ENCODE results near the gene PMIS2.
"Not testable (repeated sequence)": the region's sequence is repeated elsewhere in the genome, so short reads cannot be mapped to it uniquely, and the experiment has no call there.

Gene PMIS2

DNA sequence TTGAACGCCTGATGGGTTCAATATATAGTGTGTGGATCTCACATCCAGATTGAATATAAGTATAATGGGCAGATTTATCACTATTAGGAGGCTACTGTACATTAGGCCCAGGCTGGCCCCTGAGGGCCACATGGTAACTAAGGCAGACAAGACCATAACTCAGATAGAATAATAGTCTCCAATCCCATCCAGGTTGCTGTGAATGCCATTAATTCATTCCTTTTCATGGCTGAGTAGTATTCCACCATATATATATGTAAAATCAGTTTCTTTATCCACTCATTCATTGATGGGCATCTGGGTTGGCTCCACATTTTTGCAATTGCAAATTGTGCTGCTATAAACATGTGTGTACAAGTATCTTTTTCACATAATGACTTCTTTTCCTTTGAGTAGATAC is 8.1 kb upstream of the PMIS2 start:
- TF ChIP-seq SPI1 (IDR thresholded peaks at IDR 0.05; ENCODE audit: low read depth, low read length) (no peak), POU2F2 (IDR thresholded peaks at IDR 0.05; ENCODE audit: low read depth, low read length) (no peak), TAF1 (IDR thresholded peaks at IDR 0.05; ENCODE audit: low read depth, low read length) (no peak), POLR2AphosphoS5 (IDR thresholded peaks at IDR 0.05; ENCODE audit: low read depth, low read length) (no peak), PAX5 (IDR thresholded peaks at IDR 0.05; ENCODE audit: insufficient read depth, low read length, severe bottlenecking) (no peak), POLR2A (IDR thresholded peaks at IDR 0.05; ENCODE audit: low read depth, low read length) (no peak)
- FAIRE-seq (no peak), DNase-seq (ENCODE audit: insufficient read length, low spot score) (no peak)

GRCh38 chr19:35578707-35579106 is 7.3 kb upstream of the PMIS2 start:
- FAIRE-seq: no peak
- no peak for TF ChIP-seq TAF1 (IDR thresholded peaks at IDR 0.05; ENCODE audit: low read depth, low read length)
- no peak for TF ChIP-seq POLR2AphosphoS5 (IDR thresholded peaks at IDR 0.05; ENCODE audit: low read depth, low read length)
- no peak for TF ChIP-seq SPI1 (IDR thresholded peaks at IDR 0.05; ENCODE audit: low read depth, low read length)
- no peak for TF ChIP-seq POU2F2 (IDR thresholded peaks at IDR 0.05; ENCODE audit: low read depth, low read length)
- no peak for TF ChIP-seq POLR2A (IDR thresholded peaks at IDR 0.05; ENCODE audit: low read depth, low read length)
- no peak for TF ChIP-seq PAX5 (IDR thresholded peaks at IDR 0.05; ENCODE audit: insufficient read depth, low read length, severe bottlenecking)
- no peak for DNase-seq (ENCODE audit: insufficient read length, low spot score)

- DNase-seq (ENCODE audit: insufficient read length, low spot score) (no peak), FAIRE-seq (no peak)
- no peak for TF ChIP-seq POLR2A (IDR thresholded peaks at IDR 0.05; ENCODE audit: low read depth, low read length)
- TF ChIP-seq TAF1 (IDR thresholded peaks at IDR 0.05; ENCODE audit: low read depth, low read length): no peak
- TF ChIP-seq POU2F2 (IDR thresholded peaks at IDR 0.05; ENCODE audit: low read depth, low read length): no peak
- no peak for TF ChIP-seq PAX5 (IDR thresholded peaks at IDR 0.05; ENCODE audit: insufficient read depth, low read length, severe bottlenecking)
Observed at GRCh38 chr19:35582760-35583159, 3.2 kb upstream of the PMIS2 start.

DNA sequence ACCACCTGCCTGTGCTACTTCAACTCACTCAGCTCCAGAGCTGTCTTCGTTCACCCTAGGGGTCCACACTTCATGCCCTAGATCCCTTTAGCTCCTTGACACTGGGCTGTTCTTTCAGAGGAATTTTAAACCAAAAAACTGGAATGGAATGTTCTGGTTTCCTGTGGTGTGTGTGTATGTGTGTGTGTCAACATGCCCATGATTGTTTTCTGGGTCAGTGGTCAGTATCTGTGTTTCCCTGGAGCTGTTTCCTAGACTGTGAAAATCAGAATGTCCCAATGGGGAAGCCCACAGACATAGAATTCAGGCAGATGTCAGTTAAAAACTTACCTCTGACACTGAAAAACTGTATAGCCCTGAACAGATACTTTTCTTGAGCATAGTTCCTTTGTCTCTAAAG is 1.3 kb downstream of the PMIS2 start:
- FAIRE-seq: no peak
- no peak for DNase-seq (ENCODE audit: insufficient read length, low spot score)
- TF ChIP-seq POU2F2 (IDR thresholded peaks at IDR 0.05; ENCODE audit: low read depth, low read length): no peak
- no peak for TF ChIP-seq PAX5 (IDR thresholded peaks at IDR 0.05; ENCODE audit: insufficient read depth, low read length, severe bottlenecking)
- no peak for TF ChIP-seq TAF1 (IDR thresholded peaks at IDR 0.05; ENCODE audit: low read depth, low read length)
- TF ChIP-seq POLR2A (IDR thresholded peaks at IDR 0.05; ENCODE audit: low read depth, low read length): no peak
- no peak for TF ChIP-seq SPI1 (IDR thresholded peaks at IDR 0.05; ENCODE audit: low read depth, low read length)
- no peak for TF ChIP-seq POLR2AphosphoS5 (IDR thresholded peaks at IDR 0.05; ENCODE audit: low read depth, low read length)

- TF ChIP-seq POLR2A (IDR thresholded peaks at IDR 0.05; ENCODE audit: low read depth, low read length) (no peak), SPI1 (IDR thresholded peaks at IDR 0.05; ENCODE audit: low read depth, low read length) (no peak), PAX5 (IDR thresholded peaks at IDR 0.05; ENCODE audit: insufficient read depth, low read length, severe bottlenecking) (no peak), POLR2AphosphoS5 (IDR thresholded peaks at IDR 0.05; ENCODE audit: low read depth, low read length) (no peak), POU2F2 (IDR thresholded peaks at IDR 0.05; ENCODE audit: low read depth, low read length) (no peak), TAF1 (IDR thresholded peaks at IDR 0.05; ENCODE audit: low read depth, low read length) (no peak)
- DNase-seq (ENCODE audit: insufficient read length, low spot score) (no peak), FAIRE-seq (no peak)
Observed at GRCh38 chr19:35590875-35591274, 4.9 kb downstream of the PMIS2 start.

GRCh38 chr19:35592226-35592625 is 6.3 kb downstream of the PMIS2 start:
- no peak for TF ChIP-seq POU2F2 (IDR thresholded peaks at IDR 0.05; ENCODE audit: low read depth, low read length)
- no peak for TF ChIP-seq TAF1 (IDR thresholded peaks at IDR 0.05; ENCODE audit: low read depth, low read length)
- no peak for TF ChIP-seq POLR2A (IDR thresholded peaks at IDR 0.05; ENCODE audit: low read depth, low read length)
- TF ChIP-seq PAX5 (IDR thresholded peaks at IDR 0.05; ENCODE audit: insufficient read depth, low read length, severe bottlenecking): no peak
- no peak for TF ChIP-seq POLR2AphosphoS5 (IDR thresholded peaks at IDR 0.05; ENCODE audit: low read depth, low read length)
- TF ChIP-seq SPI1 (IDR thresholded peaks at IDR 0.05; ENCODE audit: low read depth, low read length): no peak
- DNase-seq (ENCODE audit: insufficient read length, low spot score): peak; percentile 36

GRCh38 chr19:35595026-35595425 is 9.1 kb downstream of the PMIS2 start:
- DNase-seq (ENCODE audit: insufficient read length, low spot score); FAIRE-seq: not testable (repeated sequence)

More at GRCh38 chr19:35592226-35592625, 6.3 kb downstream of the PMIS2 start:
- peak; percentile 64 for FAIRE-seq

DNA sequence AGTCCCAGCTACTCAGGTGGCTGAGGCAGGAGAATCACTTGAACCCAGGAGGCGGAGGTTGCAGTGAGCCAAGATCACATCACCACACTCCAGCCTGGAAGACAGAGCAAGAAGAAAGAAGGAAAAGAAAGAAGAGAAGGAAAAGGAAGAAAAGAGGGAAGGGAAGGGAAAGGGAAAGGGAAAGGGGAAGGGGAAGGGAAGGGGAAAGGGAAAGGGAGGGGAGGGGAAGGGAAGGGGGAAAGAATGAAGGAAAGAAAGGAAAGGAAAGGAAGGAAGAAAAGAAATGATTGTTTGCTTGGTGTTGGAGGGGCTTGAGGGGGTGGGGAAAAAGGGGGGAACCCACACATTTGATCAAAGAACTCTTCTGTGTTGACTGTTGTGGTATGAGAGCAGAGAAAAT is 10.0 kb downstream of the PMIS2 start:
- no peak for FAIRE-seq
- no peak for DNase-seq (ENCODE audit: insufficient read length, low spot score)
- no peak for TF ChIP-seq POLR2AphosphoS5 (IDR thresholded peaks at IDR 0.05; ENCODE audit: low read depth, low read length)
- TF ChIP-seq TAF1 (IDR thresholded peaks at IDR 0.05; ENCODE audit: low read depth, low read length): no peak
- TF ChIP-seq PAX5 (IDR thresholded peaks at IDR 0.05; ENCODE audit: insufficient read depth, low read length, severe bottlenecking): no peak
- TF ChIP-seq POU2F2 (IDR thresholded peaks at IDR 0.05; ENCODE audit: low read depth, low read length): no peak
- TF ChIP-seq POLR2A (IDR thresholded peaks at IDR 0.05; ENCODE audit: low read depth, low read length): no peak
- no peak for TF ChIP-seq SPI1 (IDR thresholded peaks at IDR 0.05; ENCODE audit: low read depth, low read length)

DNA sequence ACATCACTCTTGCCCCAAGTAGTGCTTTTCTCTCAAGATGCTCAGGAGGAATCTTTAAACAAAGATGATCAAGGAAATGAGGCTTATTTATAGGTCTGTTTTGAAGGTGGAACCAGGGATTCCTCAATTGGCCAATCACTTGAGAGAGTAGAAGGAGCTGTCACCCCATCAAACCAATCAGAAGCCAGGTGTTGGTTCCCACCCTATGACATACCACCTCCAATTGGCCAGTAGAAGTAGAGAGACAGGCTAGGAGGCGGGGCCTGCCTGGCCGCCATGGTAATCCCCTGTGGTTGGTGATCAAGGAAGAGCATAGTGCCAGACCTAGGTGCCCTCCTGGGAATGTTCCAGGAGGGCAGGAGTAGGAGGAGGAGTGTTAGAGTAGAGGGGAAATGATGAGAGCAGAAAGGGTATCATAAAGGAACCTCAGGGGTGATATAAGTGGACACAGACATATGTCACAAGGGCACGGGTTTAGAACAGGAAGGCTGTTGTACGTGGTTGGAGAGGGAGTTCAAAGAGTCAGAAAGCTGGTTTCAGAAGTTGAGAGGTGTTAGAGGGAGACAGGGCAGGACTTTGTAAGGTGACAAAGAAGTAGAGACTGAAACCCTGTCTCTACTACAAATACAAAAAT is 10.5 kb downstream of the PMIS2 start:
- FAIRE-seq (peak; percentile 87), DNase-seq (ENCODE audit: insufficient read length, low spot score) (peak; percentile 66)
- TF ChIP-seq SPI1 (IDR thresholded peaks at IDR 0.05; ENCODE audit: low read depth, low read length) (no peak), PAX5 (IDR thresholded peaks at IDR 0.05; ENCODE audit: insufficient read depth, low read length, severe bottlenecking) (no peak), POLR2A (IDR thresholded peaks at IDR 0.05; ENCODE audit: low read depth, low read length) (no peak), POU2F2 (IDR thresholded peaks at IDR 0.05; ENCODE audit: low read depth, low read length) (no peak), POLR2AphosphoS5 (IDR thresholded peaks at IDR 0.05; ENCODE audit: low read depth, low read length) (no peak), TAF1 (IDR thresholded peaks at IDR 0.05; ENCODE audit: low read depth, low read length) (no peak)

GRCh38 chr19:35601971-35602370 is 16.0 kb downstream of the PMIS2 start:
- TF ChIP-seq POLR2AphosphoS5 (IDR thresholded peaks at IDR 0.05; ENCODE audit: low read depth, low read length) (no peak), TAF1 (IDR thresholded peaks at IDR 0.05; ENCODE audit: low read depth, low read length) (no peak), PAX5 (IDR thresholded peaks at IDR 0.05; ENCODE audit: insufficient read depth, low read length, severe bottlenecking) (no peak), POU2F2 (IDR thresholded peaks at IDR 0.05; ENCODE audit: low read depth, low read length) (no peak), POLR2A (IDR thresholded peaks at IDR 0.05; ENCODE audit: low read depth, low read length) (no peak), SPI1 (IDR thresholded peaks at IDR 0.05; ENCODE audit: low read depth, low read length) (no peak)
- FAIRE-seq (no peak), DNase-seq (ENCODE audit: insufficient read length, low spot score) (no peak)

DNA sequence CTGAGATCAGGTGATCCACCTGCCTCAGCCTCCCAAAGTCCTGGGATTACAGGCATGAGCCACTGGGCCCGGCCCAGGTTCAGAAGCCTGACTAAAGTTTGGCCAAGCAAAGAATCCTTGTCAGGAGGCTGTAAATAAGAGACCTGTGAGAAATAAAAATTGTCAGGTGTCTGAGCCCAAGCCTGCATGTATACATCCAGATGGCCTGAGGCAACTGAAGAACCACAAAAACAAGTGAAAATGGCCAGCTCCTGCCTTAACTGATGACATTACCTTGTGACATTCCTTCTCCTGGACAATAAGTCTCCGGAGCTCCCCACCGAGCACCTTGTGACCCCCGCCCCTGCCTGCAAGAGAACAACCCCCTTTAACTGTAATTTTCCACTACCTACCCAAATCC is 18.5 kb downstream of the PMIS2 start:
- not testable (repeated sequence) for DNase-seq (ENCODE audit: insufficient read length, low spot score); FAIRE-seq

- not testable (repeated sequence) for DNase-seq (ENCODE audit: insufficient read length, low spot score); FAIRE-seq
Observed at GRCh38 chr19:35607170-35607569, 21.2 kb downstream of the PMIS2 start.

All from GM12891 (cell line).